HG02642 (cell line): ENCODE results near the gene EML4.
A peak's percentile ranks its signal among the peaks of the same experiment; 100 is the strongest.
"Not testable (repeated sequence)": the region's sequence is repeated elsewhere in the genome, so short reads cannot be mapped to it uniquely, and the experiment has no call there.

Experiments used
- ATAC-seq: cut with Tn5 transposase; IDR thresholded peaks from one replicate; pipeline ENCODE4 v1.9.1; 2021; ENCODE audit warnings: mild to moderate bottlenecking; ENCODE audit not compliant: unreplicated experiment, poor library complexity

EML4 gene

GRCh38 chr2:42324244-42324643 is 155.1 kb downstream of the EML4 start:
- no peak for ATAC-seq

GRCh38 chr2:42324949-42325348 is 155.8 kb downstream of the EML4 start:
- no peak for ATAC-seq

- ATAC-seq, result no peak
Measured at GRCh38 chr2:42325609-42326008, 156.5 kb downstream of the EML4 start.

GRCh38 chr2:42327125-42327524 is 158.0 kb downstream of the EML4 start:
- ATAC-seq, result peak; percentile 62

GRCh38 chr2:42328148-42328833 is 159.1 kb downstream of the EML4 start:
- ATAC-seq, result no peak

GRCh38 chr2:42328923-42329322 is 159.8 kb downstream of the EML4 start:
- no peak for ATAC-seq

- no peak for ATAC-seq
Measured at GRCh38 chr2:42329736-42330135, 160.6 kb downstream of the EML4 start.

GRCh38 chr2:42331569-42332284 is 162.6 kb downstream of the EML4 start:
- no peak for ATAC-seq

GRCh38 chr2:42332575-42332974 is 163.4 kb downstream of the EML4 start:
- ATAC-seq, result no peak

- ATAC-seq, result no peak
Measured at GRCh38 chr2:42333579-42333978, 164.4 kb downstream of the EML4 start.

GRCh38 chr2:42334220-42334619 is 165.1 kb downstream of the EML4 start:
- no peak for ATAC-seq

GRCh38 chr2:42334865-42335264 is 165.7 kb downstream of the EML4 start:
- not testable (repeated sequence) for ATAC-seq

- ATAC-seq, result no peak
Measured at GRCh38 chr2:42335514-42336104, 166.5 kb downstream of the EML4 start.

GRCh38 chr2:42336361-42336965 is 167.3 kb downstream of the EML4 start:
- no peak for ATAC-seq

- ATAC-seq, result no peak
Measured at GRCh38 chr2:42337356-42337820, 168.2 kb downstream of the EML4 start.

- ATAC-seq, result no peak
Measured at GRCh38 chr2:42337846-42338566, 168.9 kb downstream of the EML4 start.

- no peak for ATAC-seq
Measured at GRCh38 chr2:42338567-42339190, 169.5 kb downstream of the EML4 start.

GRCh38 chr2:42339191-42339912 is 170.2 kb downstream of the EML4 start:
- no peak for ATAC-seq
